HG02759 (cell line): ENCODE data around the gene SCUBE1.

Experiments
- ATAC-seq: cut with Tn5 transposase; IDR thresholded peaks from one replicate; pipeline ENCODE4 v1.9.1; 2021; ENCODE audit warnings: mild to moderate bottlenecking, moderate library complexity; ENCODE audit not compliant: unreplicated experiment

Gene SCUBE1

DNA sequence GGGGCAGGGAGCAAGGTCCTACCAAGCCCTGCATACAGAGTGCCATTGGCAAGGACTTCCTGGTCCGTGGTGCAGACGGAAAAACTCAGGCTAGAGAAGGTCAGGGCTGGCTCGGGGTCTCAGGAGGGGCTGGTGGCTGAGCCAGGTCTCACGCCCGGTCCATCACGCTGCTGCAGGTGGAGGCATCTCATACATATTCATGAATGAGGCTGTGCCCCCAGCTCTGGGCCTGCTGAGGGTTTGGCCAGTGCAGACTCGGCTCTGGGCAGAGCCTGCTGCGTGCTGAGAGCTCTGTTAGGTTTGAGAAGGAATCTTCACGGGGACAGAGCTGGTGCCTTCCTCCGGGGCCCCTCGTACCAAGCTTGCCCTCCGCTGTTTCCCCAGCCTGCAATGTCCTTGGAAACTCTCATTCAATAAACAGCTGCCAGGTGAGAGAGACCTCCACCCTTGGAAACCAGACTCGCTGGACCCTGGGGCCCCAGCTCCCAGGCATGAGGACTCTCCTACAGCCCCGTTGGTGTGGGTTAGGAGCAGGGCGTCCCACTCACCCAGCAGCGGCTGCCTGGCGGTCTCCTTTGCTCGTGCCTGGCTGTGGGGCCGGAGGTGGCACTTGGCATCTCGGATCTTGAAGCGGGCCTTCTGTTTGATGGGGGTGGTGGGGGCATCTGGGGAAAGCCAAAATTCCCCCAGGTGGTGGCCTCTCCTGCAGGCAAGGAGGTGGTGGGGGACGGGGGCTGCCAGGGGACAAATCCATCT is 122.4 kb downstream of the SCUBE1 start:
- no peak for ATAC-seq

- ATAC-seq: no peak
Observed at GRCh38 chr22:43218786-43219185, 124.4 kb downstream of the SCUBE1 start.

- no peak for ATAC-seq
Observed at GRCh38 chr22:43217285-43218030, 125.7 kb downstream of the SCUBE1 start.

GRCh38 chr22:43216738-43217137 is 126.4 kb downstream of the SCUBE1 start:
- ATAC-seq: no peak

DNA sequence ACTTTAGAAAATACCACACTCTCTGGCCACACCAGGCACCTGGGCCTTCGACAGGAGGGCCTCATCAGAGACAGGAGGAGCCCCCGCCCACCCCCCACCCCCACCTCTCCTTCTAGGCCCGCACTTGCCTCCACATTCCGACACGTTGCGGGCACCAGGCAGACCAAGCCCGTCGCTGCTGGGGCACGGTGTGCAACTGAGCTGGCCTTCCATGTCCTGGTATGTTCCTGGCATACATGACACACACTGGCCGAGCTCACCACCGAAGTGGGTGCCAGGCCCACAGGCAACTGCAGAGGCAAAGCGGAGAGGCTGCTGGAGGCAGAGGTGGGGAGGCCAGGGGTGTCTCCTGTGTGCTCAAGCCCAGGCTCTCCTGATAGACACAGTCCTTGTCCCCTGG is 129.2 kb downstream of the SCUBE1 start:
- no peak for ATAC-seq

GRCh38 chr22:43213051-43213450 is 130.1 kb downstream of the SCUBE1 start:
- no peak for ATAC-seq

GRCh38 chr22:43212434-43212952 is 130.7 kb downstream of the SCUBE1 start:
- no peak for ATAC-seq

GRCh38 chr22:43211941-43212433 is 131.2 kb downstream of the SCUBE1 start:
- no peak for ATAC-seq

DNA sequence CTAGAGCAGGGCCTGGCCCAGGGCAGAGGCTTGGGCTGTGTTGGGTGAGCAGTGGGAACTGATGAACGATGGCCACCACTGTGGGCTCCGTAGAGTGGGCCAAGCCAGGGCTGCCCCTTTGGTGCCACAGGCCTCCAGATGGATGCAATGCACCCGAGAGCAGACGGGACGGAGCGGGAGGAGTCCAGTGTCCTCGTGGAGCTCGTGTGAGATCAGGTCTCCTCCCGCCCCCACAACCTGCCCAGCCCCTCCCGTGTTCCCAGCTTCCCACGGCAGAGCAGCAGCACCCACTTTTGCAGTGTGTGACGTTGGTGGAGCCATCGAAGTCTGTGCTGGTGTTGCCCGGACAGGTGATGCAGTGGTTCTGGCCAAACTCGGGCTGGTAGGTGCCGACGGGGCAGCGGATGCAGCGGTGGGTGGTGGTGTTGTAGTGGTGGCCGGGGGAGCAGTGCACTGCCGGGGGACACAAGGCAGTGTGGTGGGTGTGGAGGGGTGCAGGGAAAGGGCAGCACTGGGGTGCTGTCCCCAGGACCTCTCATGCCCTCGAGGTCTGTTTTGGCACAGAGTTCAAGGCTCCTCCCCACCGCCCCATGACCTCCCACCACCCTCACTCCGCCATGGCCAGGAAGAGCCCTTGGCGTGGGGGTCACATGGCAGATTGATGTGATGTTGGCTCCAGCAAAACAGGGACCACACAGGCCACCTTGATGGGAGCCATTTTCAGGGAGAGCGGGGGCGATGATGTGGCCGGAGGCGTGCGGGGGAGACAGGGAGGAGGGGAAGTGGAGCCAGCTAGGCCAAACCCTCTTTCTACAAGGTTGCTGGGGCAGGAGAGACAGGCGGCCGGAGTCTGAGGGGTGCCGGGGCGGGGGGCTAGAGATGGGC is 132.3 kb downstream of the SCUBE1 start:
- no peak for ATAC-seq

DNA sequence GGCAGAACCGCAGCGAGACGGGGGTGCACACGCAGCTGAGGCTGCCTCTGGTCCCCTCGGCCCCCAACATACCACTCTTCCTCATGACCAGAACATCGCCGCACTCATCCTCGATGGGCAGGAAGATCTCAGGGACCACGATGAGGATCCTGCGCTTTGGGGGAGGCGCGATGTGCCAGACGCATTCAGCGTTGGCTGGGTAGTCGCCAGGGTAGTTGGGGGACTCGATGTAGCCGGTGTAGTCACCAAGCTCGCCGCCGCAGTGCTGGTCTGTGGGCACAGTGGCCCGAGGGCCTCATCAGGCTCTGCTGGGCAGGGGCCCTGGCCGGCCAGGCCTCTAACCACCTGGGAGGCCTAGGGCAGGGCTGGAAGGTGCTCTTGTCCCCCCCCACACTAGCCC is 133.2 kb downstream of the SCUBE1 start:
- ATAC-seq: no peak

DNA sequence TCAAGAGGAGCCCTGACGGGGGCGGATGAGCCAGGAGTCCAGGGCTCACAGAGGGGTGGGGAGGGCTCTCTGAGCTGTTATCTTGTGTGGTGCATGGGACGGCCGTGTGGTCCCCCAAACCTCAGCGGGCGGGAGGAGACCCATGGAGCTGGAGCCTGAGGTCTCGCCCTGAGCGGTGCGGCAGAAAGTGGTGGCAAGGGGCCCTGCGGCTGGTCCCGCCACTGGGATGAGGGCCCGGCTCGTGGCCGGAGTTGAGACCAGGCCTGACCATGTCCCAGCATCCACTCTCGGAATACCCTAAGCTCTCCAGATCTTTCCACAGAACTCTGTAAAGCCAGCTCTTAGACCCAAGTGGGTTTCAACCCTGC is 133.7 kb downstream of the SCUBE1 start:
- no peak for ATAC-seq

GRCh38 chr22:43208703-43209522 is 134.3 kb downstream of the SCUBE1 start:
- ATAC-seq: no peak

DNA sequence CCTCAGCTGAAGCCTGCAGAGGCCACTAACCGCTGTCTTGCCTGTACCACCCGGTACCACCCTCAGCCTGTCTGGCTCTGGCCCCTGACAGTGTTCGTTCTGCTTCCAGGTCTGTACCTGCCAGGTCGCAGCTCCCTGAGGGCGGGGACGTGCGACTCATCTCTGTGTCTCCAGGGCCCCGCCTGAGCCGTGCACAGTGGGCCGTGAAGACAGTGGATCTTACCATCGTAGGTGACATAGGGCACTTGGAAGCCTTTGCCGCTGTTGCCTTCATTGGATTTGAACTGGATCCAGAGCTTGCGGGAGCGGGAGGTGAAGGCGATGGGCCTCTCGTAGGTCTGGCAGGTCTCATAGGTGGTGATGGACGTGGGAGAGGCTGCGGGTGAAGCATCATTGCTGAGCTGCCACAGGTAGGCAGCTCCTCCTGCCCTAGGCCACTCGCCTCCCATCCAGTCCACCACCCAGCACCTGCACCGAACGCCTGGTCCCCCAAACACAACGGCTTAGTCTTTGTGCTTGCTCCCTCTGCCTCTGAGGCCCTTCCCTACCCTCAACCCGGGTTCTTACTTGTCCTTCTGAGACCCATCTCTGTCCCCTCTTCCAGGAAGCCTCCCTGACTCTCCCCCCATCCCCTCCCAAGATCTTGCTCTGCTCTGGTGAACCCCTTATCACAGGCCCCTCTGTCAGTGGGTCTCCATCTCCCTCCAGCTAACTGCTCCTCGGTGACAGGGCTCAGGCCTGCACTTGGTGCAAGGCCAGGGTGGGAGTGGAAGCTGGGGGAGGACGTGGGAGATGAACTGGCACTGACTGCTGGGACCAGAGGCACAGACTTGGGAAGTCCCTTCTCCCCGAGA is 135.1 kb downstream of the SCUBE1 start:
- ATAC-seq: no peak

GRCh38 chr22:43207386-43207785 is 135.8 kb downstream of the SCUBE1 start:
- no peak for ATAC-seq

DNA sequence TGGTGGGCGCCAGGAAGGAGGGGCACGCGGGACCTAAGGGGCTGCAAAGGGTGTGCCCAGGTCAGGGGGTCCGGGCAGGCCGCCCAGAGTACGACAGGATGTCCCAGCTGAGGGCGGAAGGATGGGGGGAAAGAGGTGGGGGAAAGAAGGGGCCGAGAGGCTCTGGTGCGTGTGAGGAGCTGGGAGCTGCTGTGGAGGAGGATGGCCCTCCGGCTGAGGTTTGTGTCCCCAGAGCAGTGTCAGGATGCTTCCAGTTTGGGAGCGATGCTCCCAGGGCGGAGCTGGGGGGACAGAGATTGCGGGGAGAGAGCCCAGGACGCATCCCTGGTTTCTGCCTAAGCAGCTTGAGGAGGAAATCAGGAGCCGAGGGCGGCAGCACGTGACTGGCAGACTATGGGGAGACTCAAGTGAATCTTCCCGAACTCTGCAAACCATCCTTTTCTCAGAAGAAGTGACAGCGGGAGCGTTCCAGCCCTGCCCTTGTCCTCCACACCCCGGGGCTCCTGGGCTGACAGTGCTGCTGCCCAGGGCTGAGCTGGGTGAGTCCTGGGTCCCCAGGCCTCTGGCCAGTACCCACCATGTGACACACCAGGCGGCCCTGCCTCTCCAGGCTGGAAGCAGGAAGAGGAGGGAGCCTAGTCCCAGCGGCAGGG is 136.5 kb downstream of the SCUBE1 start:
- ATAC-seq: no peak

DNA sequence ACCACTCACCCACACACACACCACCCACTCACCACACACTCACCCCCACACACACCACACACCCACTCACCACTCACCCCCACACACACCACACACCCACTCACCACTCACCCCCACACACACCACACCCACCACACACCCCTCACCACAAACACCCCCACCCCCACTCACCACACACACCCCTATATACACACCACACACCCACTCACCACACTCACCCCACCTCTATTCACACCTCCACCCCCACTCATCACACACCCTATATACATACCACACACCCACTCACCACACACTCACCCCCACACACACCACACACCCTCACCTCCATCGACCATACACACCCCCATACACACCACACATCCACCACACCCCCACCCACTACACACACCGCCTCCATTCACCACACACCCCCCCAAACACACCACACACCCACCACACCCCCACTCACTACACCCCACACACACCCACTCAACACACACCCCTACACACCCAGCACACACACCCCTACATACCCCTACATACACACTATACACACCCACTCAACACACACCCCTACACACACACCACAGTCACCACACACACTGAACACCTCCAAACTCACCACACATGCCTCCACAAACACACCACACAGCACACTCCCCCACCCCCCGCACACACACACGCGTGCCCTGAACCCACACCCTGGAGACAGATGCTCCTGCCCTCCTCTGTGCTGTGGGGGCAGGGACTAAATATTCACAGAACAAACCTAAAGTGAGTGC is 137.2 kb downstream of the SCUBE1 start:
- ATAC-seq: no peak

- no peak for ATAC-seq
Observed at GRCh38 chr22:43205261-43205691, 137.9 kb downstream of the SCUBE1 start.

DNA sequence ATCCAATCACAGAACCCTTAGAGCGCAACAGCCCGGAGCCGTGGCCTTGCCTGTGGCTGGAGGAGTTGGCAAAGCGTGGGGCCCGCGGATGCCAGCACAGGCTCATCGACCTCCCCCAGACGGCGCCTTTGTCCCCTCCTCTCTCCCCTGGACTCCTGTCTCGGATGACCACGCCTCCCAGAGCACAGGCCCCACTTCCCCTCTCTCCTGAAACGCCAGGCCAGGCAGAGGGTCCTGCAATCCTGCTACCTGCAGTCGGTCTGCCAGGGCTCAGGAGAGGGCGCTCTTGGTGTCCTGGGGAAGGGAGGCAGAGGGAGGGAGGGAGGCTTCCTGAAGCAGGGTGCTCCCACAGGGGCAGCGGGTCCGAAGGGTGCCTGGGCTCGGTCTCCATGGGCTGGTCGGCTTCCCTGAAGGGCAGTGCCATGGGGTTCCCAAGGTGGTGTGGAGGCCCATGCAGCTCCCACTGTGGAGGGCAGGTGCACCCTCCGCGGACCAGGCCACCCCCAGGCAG is 139.6 kb downstream of the SCUBE1 start:
- ATAC-seq: no peak
